Body of pancreas (tissue), 4 donors: ENCODE measurements around the gene THAP8.
A peak's percentile ranks its signal among the peaks of the same experiment; 100 is the strongest.

ENCODE experiments used
- CTCF ChIP-seq, 7 experiments: fragments of 450-650 bp in 4 of 7; fragments of 200-600 bp in 3 of 7; sonication (generic) in 3 of 7; IDR thresholded peaks; one replicate each; pipeline ENCODE4 v1.5.1; 2016 to 2019; ENCODE audit warnings: antibody characterized with exemption in 7 of 7
- POLR2A ChIP-seq, 3 donors: fragments of 450-650 bp; IDR thresholded peaks; one replicate each; pipeline ENCODE4 v1.6.1; 2016; ENCODE audit warnings: antibody characterized with exemption in 3 of 3, mild to moderate bottlenecking in 2 of 3

- peak in 3 of 7 experiments; percentile 12 to 28 (median 28) for TF ChIP-seq CTCF (IDR thresholded peaks at IDR 0.05)
- TF ChIP-seq POLR2A (IDR thresholded peaks at IDR 0.05) = no peak
These were observed 6.3 kb upstream of the THAP8 start for GRCh38 chr19:36060430-36060829.
